Liver (tissue), 3 donors: ENCODE data around the gene CCT6B.

Source experiments
- CTCF ChIP-seq: fragments of 150-350 bp; IDR thresholded peaks from 2 replicates; pipeline ENCODE4 v1.5.1; 2017; ENCODE audit warnings: improper control_type of control experiment, low read depth, low read length; ENCODE audit not compliant: missing input control
- EGR1 ChIP-seq, 2 donors: IDR thresholded peaks; 2 replicates each; pipeline ENCODE4 v1.6.1; 2016 to 2018; ENCODE audit warnings: antibody characterized with exemption in 2 of 2, low read depth in 2 of 2
- JUND ChIP-seq, 2 donors: IDR thresholded peaks; 2 replicates each; pipeline ENCODE4 v1.6.1; 2016; ENCODE audit warnings: antibody characterized with exemption in 2 of 2
- MAX ChIP-seq: IDR thresholded peaks from 2 replicates; pipeline ENCODE4 v1.6.1; 2016; ENCODE audit warnings: antibody characterized with exemption
- REST ChIP-seq: IDR thresholded peaks from 2 replicates; pipeline ENCODE4 v1.6.1; 2016; ENCODE audit warnings: antibody characterized with exemption, mild to moderate bottlenecking
- SP1 ChIP-seq: IDR thresholded peaks from 2 replicates; pipeline ENCODE4 v1.6.1; 2018; ENCODE audit warnings: antibody characterized with exemption, mild to moderate bottlenecking
- TAF1 ChIP-seq: conservative IDR thresholded peaks from 2 replicates; pipeline ENCODE4 v1.6.1; 2016; ENCODE audit warnings: antibody characterized with exemption, mild to moderate bottlenecking
- YY1 ChIP-seq: IDR thresholded peaks from 2 replicates; pipeline ENCODE4 v1.6.1; 2016; ENCODE audit warnings: antibody characterized with exemption, mild to moderate bottlenecking
- ZBTB33 ChIP-seq: IDR thresholded peaks from 2 replicates; pipeline ENCODE4 v1.6.1; 2016; ENCODE audit warnings: antibody characterized with exemption
- donor health status: healthy.
- donor health status: healthy.

GRCh38 chr17:34886831-34887230 lies 74.4 kb downstream of the CCT6B start:
- TF ChIP-seq CTCF (no peak), TAF1 (no peak), REST (no peak), MAX (no peak), EGR1 (IDR thresholded peaks at IDR 0.05; ENCODE audit: low read depth in 2 of 2) (no peak), SP1 (no peak), ZBTB33 (no peak), YY1 (no peak), JUND (IDR thresholded peaks at IDR 0.05) (no peak)
